Measurements from ENCODE around the gene NDC1.
A peak's percentile ranks its signal among the peaks of the same experiment; 100 is the strongest.

The NDC1 gene

DNA sequence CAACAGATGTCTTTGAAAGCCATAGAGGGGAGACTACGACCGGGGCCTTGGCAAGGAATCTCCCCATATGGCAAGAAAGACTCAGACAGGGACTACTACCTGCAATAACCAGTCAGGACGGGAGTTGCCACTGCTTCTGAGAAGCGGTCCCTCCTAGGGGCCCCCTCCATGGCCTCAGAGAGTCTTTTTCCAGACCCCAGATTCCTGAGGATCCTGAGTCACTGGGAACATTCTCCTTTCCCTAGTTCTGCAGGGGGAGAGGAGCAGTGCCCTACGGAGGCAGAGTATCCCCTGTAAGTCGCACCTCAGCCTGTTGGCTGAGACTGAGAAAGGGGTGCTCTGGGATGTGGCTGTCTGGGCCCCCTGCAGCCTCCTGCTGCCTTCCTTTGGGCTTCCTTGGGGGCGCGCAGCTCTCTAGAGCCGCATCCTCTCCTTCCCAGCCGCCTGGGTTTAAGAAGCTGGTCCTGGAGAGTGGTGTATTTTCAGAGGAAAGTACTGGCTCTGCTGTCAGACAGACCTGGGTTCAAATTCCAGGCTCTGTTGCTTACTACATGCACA, 107.0 kb downstream of the NDC1 start:
- no peak for DNase-seq (ENCODE audit: low read depth)

DNA sequence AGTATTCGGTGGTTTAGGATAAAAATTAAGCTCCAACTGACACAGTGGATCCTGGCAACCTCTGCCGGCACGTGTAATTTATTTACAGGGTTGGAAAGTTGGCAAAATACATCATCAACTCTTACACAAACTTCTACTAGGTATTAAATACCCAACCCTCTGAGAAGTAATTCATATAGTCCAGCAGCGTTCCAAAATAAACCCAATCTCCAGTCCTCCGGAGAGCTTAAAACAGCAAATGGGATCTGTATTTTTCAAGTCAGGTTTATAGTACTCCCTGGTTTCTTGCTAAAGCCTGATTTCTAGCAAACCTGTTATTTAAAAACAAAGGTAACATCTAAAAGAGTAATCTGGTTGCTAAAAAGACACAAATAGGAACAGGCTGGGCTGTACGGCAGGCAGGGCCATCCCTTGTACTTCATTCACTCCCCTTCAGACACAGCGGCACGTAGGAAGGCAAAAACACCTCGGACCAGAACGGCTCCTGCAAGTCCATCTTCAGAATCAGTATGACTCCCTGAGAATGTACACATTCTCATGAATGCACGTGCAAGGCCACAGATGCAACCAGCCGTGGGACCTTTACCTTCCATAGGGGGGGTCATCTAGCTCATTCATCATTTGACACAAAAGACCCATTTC, 107.8 kb downstream of the NDC1 start:
- no peak for DNase-seq (ENCODE audit: low read depth)

DNA sequence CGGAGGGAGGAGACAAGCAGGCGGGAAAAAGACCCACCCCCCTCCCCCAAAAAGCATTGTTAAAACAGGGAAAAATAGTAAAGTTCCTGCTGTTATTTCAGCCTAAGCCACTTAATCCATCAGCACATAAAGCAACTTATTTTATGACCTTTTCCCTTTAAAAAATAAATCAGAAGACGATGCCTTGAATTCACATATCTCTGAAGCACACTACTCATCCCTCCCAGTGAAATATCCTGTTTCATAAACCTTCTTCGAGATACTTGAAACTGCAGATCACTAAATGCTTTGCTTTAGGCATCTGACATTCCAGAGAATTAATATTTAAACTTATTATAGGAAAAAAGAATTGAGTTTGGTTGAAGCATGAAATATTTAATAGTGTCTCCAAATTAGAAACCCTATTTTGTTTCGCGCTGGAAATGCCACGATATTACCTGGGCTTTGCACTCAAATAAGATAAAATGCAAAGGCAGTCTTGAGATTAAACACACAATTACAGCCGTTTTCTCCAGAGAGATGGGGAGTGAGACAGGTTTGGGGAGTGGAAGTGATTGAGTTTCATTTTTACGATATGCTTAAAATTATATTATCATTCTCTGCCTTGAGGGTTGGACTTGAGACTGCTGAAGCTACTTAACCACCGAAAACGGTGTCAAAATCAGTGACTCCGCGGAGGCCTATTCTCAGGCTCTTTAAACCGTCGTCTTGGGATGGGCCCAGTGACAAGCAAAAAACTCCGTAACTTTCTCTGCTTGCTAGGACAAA, 108.5 kb downstream of the NDC1 start:
- no peak for DNase-seq (ENCODE audit: low read depth)

DNA sequence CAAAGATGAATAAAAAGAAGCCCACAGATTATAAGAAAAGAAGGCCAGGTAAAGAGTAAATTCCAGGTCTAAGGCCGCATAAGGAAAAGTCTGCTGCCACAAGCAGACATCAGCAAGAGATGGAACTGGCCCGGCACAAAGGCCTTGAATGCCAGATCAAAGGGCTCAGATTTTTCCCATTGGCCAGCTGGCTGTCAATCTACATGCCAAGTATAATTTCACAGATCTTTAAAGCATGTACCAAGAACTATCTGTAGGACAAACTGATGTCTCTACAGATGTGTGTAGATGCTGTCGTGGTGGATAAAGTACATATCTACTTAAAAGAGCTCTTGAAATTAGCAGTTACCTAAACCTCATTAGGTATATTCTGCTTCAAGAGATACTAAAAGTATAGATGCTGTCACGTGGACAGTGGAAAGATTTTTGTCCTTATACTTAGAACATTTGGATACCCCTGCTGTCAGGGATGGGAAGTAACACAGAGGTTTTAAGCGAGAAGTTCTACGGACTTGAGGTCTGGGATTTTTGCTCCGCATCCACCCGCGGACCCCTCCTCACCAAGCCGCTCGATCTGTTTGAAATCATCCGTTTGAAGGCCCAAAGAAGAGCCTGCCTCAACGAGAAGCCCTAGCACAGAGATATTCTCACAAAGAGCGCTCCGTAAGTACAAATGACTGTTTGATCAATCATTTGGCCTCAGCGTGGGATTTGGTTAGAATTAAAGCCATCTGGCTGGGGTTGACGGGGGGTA, 109.2 kb downstream of the NDC1 start:
- DNase-seq (ENCODE audit: low read depth), result no peak

DNA sequence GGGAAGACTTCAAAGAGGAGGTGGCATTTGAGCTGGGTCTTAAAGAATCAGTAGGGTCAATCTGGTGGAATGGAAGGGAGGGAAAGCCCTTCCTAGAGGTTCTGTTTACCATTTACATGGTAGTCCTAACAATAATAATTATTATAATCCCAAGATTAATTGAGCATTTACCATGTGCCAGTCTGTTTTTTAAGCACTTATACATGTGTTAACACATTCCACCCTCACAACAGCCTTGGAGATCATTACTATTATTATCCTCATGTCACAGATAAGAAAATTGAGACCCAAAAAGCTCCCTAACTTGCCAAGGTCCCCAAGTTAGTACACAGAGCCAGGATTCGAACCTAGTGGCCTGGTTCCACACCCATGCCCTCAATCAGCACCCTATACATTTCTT, 109.9 kb downstream of the NDC1 start:
- no peak for DNase-seq (ENCODE audit: low read depth)

DNA sequence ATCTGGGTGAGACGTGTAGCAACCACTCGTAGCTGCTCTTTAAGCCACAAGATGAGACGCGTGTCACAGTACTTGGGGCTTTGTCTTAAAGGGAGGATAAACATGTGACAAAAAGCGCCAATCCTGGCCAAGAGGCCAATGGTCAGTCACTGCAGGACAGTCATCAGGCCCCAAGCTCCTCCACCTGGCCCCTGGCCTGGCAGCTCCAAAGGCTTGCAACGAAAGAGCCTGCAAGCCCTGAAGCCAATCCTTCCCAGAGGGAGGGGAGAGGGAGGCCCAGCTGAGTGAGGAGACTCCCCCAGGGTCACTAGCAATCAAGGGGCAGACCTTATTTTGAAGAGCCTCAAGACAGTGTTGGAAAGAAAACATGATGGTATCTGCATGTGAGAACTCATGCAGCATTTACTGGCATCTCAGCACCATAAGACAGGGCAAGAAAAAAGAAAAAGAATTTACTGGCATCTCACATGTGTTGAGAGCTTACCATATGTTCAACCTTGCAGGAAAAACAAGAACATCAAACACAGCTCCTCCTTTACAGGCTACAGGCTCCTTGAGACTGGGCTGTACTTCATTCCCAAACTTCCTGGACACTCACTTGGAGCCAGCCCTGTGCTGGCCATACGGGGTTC, 110.5 kb downstream of the NDC1 start:
- DNase-seq (ENCODE audit: low read depth), result no peak

DNA sequence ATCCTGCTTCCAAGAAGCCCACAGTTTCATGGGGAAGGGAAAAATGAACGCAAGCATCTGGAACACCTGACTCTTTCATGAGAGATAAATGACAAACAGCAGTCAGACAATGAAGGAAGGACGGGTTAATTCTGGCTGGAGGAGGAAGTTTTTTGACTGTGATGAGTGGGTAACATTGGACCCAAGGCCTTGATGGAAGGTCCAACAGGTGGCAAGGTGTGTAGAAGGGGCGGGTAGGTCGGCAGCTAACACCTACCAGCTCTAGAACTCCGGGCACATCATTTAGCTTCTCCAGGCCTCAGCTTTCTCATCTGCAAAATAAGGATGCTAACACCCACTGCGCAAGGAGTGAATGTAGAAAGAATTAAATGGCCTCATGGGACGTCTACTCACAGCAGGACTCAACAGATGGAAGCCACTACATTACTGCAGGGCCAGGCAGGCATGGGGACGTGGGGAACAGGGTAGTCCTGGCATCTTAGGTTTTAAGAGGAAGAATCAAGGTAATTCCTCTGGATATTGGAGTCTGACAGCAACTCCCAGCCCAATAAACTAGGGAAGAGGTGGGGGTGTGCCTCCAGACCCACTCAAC, 112.0 kb downstream of the NDC1 start:
- no peak for DNase-seq (ENCODE audit: low read depth)

DNA sequence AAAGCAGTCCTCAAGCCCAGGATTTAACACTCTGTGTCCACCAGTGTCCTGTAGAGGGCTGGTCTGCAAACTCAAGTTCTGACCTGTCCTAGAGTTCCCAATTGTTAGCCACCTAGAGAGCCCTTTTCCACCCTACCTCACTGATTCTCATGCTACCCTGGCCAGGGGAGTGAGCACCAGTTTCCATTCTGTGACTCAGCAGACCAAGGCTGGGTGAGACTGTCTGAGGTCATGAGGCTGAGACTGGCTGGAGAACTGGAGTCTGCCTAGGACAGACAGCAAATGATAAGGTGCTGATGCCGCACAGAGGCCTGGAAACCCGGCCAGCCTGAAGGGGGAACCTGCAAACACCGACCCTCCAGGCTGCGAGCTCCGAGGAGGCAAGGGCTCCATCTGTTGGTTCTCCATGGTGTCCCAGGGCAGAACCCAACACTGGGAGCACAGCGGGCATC, 112.8 kb downstream of the NDC1 start:
- DNase-seq (ENCODE audit: low read depth), result no peak

DNA sequence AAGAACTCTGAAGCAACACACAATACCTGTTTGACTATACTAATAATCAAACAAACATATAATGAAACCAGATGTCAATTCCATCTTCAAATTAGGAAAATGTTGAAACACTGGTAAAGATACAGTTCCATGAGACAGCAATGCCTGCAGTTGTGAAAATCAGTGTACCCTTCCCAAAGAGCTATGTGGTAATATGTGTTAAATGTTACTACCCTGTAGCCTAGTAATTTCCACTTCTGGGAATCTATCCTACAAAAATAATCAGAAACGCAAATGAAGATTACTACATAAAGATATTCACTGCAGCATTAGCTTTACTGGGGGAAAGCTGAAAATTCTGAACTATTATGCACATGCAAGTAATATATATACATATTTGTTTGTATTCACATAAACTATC, 116.1 kb downstream of the NDC1 start:
- DNase-seq (ENCODE audit: low read depth), result peak; percentile 43

DNA sequence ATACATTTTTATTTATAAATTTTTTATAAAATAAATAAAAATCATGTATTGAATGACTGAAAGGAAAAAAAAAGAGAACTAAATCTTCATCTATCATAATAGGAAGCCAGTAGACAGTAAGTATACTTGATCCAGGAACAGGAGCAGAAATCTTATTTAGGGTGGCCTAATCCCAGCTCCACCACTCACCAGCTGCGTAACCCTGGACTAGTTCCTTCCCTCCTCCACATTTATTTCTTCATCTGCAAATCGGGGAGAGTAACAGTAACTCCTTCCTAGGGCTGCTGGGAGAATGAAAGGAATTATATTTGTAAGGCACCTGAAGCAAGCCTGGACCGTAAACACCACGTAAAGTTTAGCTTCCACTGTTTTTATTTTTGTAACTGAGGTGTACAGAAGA, 117.0 kb downstream of the NDC1 start:
- DNase-seq (ENCODE audit: low read depth), result no peak

DNA sequence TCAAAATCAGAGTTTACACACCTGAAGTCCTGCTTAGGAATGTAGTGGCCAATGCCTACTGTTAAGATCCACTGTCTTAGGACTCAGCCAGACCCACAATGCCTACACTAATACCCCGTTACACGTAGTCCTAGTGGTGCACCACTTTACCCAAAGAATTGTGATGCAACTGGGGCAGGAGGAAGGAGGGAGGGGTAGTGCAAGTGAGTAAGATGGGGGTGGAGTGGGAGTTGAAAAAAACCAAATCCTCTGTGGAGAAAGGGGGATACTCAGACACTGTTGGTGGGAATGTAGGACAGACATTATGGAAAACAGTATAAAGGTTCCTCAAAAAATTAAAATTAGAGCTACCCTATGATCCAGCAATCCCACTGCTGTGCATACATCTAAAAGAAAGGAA, 118.6 kb downstream of the NDC1 start:
- no peak for DNase-seq (ENCODE audit: low read depth)

DNA sequence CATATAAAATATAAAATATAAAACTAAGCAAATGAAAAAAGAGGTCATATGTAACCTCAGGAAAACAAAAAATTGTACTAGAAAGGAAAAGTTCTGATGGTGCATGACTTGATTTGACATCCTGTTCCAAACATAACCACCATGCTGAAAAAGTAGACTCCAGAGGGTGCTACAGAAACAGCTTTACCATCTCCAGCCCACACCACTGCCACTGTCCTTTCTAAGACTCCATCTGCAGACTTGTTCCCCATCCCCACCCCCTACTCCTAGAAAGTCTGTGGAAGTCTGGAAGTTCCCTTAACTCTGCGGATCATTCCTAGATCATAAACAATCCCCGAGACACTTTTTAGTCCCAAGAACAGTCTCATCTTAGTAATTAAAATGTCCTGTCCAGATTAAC, 119.7 kb downstream of the NDC1 start:
- DNase-seq (ENCODE audit: low read depth), result no peak

DNA sequence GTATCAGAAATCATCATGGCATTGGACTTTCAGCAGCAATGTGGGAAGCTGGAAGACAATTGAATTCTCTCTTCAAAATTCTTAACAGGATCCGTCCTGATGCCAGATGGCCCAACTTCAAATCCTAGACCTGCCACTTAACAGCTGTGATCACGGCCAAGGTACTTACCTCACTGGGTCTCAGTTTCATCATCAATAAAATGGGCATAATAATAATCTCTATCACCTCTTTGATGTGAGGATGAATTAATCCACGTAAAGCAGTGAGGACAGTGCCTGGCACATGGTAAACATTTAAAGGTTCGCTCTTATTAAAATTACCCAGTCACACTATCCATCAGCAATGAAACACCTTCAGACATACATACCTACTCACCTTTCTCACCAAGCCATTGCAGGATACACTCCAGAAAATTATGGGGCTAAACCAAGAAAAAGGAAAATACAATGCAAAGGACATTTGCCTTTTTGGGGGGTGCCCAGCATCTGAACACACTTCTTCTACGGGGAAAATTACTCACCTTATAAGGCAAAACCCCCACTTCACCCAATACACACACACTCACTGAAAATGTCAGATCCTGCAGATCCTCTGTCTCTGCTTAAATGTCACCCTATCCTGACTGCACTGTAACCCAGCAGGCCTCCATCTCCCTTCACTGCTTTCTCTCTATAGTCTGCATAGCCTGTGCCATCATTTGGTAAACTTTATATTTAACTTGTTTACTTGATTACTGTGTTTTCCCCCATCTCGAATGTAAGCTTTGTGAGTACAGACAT, 120.9 kb downstream of the NDC1 start:
- DNase-seq (ENCODE audit: low read depth), result no peak

DNA sequence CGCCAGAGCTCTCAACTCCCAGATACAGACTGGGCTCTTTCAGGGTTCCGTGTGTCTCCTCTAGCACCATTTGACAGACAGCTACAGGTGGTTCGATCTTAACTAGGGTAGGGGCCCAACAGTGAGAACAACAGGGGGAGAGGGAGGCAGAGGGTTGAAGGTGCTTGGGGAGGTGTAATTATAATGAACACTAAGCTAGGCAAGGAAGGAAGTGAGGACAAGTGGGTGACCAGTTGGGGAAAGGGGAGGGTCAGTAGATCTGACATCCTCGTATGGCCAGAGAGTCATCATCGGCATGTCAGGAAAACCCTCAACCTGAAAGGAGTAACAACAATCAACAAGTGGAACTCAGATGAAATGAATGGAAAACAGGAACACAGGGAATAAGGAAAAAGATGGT, 121.9 kb downstream of the NDC1 start:
- no peak for DNase-seq (ENCODE audit: low read depth)

DNA sequence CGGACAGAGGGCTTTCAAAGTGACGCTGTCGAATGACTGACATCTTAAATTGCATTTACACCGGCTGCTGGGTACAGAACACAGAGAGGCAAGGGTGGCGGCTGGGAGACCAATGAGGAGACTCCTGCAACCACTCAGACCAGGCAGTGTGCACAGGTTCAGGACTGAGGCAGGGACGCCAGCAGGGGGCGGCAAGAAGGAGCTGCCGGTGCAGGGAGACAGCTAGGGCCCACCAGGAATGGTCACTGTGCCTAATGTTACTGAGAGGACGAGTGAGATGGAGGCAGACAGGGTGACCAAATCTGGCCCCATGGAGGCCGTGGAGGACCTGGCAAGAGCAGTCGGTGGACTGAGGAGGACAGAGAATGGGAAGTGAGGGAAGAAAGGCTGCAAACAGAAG, 122.6 kb downstream of the NDC1 start:
- no peak for DNase-seq (ENCODE audit: low read depth)

Data from fibroblast of the conjunctiva (primary cell).